Measurements from ENCODE around the gene TAC4. TPM values are rescaled to one million over a fixed set of nuclear protein-coding genes. Genes with fewer than 3 reads are reported as not detected.
A peak's percentile ranks its signal among the peaks of the same experiment; 100 is the strongest.

TAC4 gene
- total RNA-seq, 1 donor from 2014 or later = not detected

DNA sequence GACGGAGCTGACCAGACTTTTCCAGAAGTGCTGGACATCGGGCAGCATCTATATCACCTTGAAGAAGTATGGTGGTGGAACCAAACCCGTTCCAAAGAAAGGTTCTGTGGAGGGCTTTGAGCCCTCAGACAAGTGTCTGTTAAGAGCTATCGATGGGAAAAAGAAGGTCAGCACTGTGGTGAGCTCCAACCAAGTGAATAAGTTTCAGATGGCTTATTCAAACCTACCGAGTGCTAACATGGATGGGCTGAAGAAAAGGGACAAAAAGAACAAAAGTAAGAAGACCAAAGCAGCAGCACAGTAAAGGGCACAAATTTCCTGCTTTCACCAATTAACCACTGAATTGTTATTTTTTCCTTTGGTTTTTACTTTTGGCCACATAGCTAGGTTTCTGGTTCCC is 52.5 kb downstream of the TAC4 start:
- DNase-seq (ENCODE audit: low read depth) = no peak
- no peak for TF ChIP-seq CTCF (conservative IDR thresholded peaks at IDR 0.05; ENCODE audit: low read depth, low read length)
- no peak overlapping the region for H3K4me3 ChIP-seq (ENCODE audit: low read depth, low read length)

GRCh38 chr17:49793309-49793708 is 54.6 kb downstream of the TAC4 start:
- H3K4me3 ChIP-seq (ENCODE audit: low read depth, low read length) = no peak overlapping the region
- no peak for TF ChIP-seq CTCF (conservative IDR thresholded peaks at IDR 0.05; ENCODE audit: low read depth, low read length)
- no peak for DNase-seq (ENCODE audit: low read depth)

- H3K4me3 ChIP-seq (ENCODE audit: low read depth, low read length) = peak overlapping the region; percentile 60
- TF ChIP-seq CTCF (conservative IDR thresholded peaks at IDR 0.05; ENCODE audit: low read depth, low read length) = no peak
- no peak for DNase-seq (ENCODE audit: low read depth)
These were observed 58.7 kb downstream of the TAC4 start for GRCh38 chr17:49789243-49789578.

DNA sequence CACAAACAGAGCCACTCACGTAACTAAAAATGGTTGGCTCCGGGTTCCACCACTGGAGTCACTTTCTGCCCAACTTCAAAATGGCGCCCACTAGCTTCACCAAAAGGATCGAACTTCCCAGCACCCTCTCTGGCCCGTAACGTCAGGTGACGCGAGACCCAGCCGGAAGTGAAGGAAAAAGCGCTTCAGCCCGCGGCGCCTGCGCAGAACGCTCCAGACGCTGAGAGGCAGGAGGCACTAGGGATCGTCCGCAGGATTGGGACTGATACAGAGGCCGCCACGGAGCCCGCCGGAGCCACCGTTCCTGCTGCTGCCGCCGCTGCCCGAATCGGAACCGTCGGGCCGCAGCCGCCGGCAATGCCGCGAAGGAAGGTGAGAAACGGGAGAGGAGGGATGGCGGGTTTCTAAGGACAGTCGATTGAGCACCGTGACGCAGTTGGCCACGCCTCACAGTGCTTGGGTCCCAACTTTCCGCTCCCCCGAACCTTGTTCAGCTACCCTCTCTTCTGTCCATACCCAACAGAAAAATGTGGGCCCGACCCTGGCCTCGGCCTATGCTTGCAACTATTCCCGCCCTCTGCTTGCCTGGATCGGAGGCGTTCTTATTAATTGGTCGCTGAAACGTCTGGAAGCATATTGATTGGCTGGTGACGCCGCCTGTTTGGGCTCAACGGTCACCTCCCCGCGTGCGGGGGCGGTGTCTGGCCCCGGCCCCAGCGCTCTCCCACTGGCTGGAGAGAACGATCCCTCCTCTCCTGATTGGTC is 59.2 kb downstream of the TAC4 start, which contains the start of gene KAT7:
Gene KAT7 (plus strand): TSS at position 204 of the 765 bp plus-strand sequence. CDS start 154 bp downstream, at position 358.
- DNase-seq (ENCODE audit: low read depth) = peak; percentile 94
- TF ChIP-seq CTCF (conservative IDR thresholded peaks at IDR 0.05; ENCODE audit: low read depth, low read length) = no peak
- H3K4me3 ChIP-seq (ENCODE audit: low read depth, low read length) = peak within 1 kb of the TSS; percentile 99

Other genes with a start within 250 kb of the TAC4 start
- gene SPOP, start 170.0 kb downstream of the TAC4 start, total RNA-seq = 23.3 and 26.2 TPM in 2 replicates
- gene SLC35B1, start 140.1 kb downstream of the TAC4 start, total RNA-seq = 60.0 and 72.0 TPM in 2 replicates
- 3.8 and 4.7 TPM in 2 replicates for gene FAM117A, start 83.9 kb downstream of the TAC4 start, total RNA-seq
- gene KAT7, start 59.4 kb downstream of the TAC4 start, total RNA-seq = 20.4 and 20.9 TPM in 2 replicates
- not detected in 2 replicates for gene DLX4, start 121.1 kb upstream of the TAC4 start, total RNA-seq
- gene DLX3, start 147.2 kb upstream of the TAC4 start, total RNA-seq = not detected in 2 replicates
- 630 and 668 TPM in 2 replicates for gene ITGA3, start 208.0 kb upstream of the TAC4 start, total RNA-seq
- 6.1 and 17.5 TPM in 2 replicates for gene PDK2, start 247.3 kb upstream of the TAC4 start, total RNA-seq

All from epithelial cell of proximal tubule (primary cell).